C4-2B (cell line): Measurements from ENCODE around the gene SLC43A2.
A peak's percentile ranks its signal among the peaks of the same experiment; 100 is the strongest.

Experiments used
- H3K27ac ChIP-seq: fragments of 450-650 bp; 2 replicates; pipeline ENCODE4 v1.5.1; 2017
- CTCF ChIP-seq: fragments of 450-650 bp; conservative IDR thresholded peaks from 2 replicates; pipeline ENCODE4 v1.5.1; 2017; ENCODE audit warnings: mild to moderate bottlenecking
- ZFX ChIP-seq: fragments of 450-650 bp; IDR thresholded peaks from 2 replicates; pipeline ENCODE4 v1.6.1; 2017

SLC43A2 gene

GRCh38 chr17:1557355-1558095 lies 71.1 kb downstream of the SLC43A2 start:
- H3K27ac ChIP-seq, result peak overlapping the region; percentile 7
- TF ChIP-seq ZFX, result no peak
- TF ChIP-seq CTCF, result no peak

GRCh38 chr17:1555651-1556471 lies 72.8 kb downstream of the SLC43A2 start:
- TF ChIP-seq ZFX, result no peak
- no peak for TF ChIP-seq CTCF
- H3K27ac ChIP-seq, result peak overlapping the region; percentile 66

GRCh38 chr17:1554751-1555540 lies 73.7 kb downstream of the SLC43A2 start:
- H3K27ac ChIP-seq, result peak overlapping the region; percentile 66
- no peak for TF ChIP-seq ZFX
- no peak for TF ChIP-seq CTCF

GRCh38 chr17:1553354-1554266 lies 75.0 kb downstream of the SLC43A2 start:
- TF ChIP-seq CTCF (no peak), ZFX (no peak)
- no peak overlapping the region; the same call in 1 of the 2 replicates for H3K27ac ChIP-seq

- no peak for TF ChIP-seq CTCF
- no peak for TF ChIP-seq ZFX
These were observed 75.7 kb downstream of the SLC43A2 start for GRCh38 chr17:1552932-1553331.

GRCh38 chr17:1551741-1552140 lies 76.9 kb downstream of the SLC43A2 start:
- no peak overlapping the region for H3K27ac ChIP-seq
- TF ChIP-seq CTCF, result no peak
- TF ChIP-seq ZFX, result no peak

More at GRCh38 chr17:1552932-1553331, 75.7 kb downstream of the SLC43A2 start:
- H3K27ac ChIP-seq, result no peak overlapping the region
